ENCODE results near the gene GRAP2. TPM values are rescaled to one million over a fixed set of nuclear protein-coding genes. Genes with fewer than 3 reads are reported as not detected.

GRAP2 gene
- polyA plus RNA-seq, 1 donor (not counting 4 experiments of a cell fraction or from before 2014, with no cell fraction given): not detected

DNA sequence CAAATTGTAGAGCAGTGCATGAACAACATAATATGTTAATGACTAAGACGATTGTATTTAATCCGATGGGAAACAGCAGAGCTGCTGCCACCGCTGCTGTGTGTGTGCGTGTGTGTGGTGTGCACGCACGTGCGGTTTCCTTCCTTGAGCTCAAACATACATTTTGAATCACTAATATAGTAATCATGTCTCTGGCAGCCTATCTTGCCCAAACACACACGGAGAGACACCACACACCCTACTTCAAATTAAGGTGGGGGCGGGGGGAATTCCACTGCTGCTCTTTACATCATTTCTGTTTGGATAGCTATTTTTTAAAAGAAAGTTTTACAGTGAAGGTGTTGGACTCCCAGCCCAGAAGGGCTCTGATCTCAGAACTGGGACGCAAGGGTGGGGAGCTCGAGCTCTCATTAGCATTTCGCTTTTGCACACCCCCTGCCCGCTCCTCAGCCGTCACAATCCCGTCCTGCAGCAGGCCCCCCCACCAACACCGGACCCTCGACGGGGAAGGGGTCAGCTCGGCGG is 93.2 kb downstream of the GRAP2 start:
- peaks cover 39% of the 10 kb centered on the region for H3K4me1 ChIP-seq (ENCODE audit: control insufficient read depth, extremely low read depth, insufficient read depth, low read length)
- H3K79me2 ChIP-seq (ENCODE audit: control insufficient read depth, insufficient read depth, low read length): peaks cover 40% of the 10 kb centered on the region
- peak overlapping the region; percentile 19 to 31 (median 23) for H3K4me3 ChIP-seq (ENCODE audit: control insufficient read depth in 2 of 3, extremely low read depth in 1 of 3, insufficient read depth in 2 of 3, low read depth in 1 of 3, low read length in 3 of 3)
- H3K27ac ChIP-seq (ENCODE audit: control insufficient read depth, insufficient read depth, low read length): peak overlapping the region; percentile 64
- H3K9me3 ChIP-seq (ENCODE audit: control insufficient read depth, low read depth, low read length): no peaks in the 10 kb centered on the region
- H4K20me1 ChIP-seq (ENCODE audit: control insufficient read depth, extremely low read depth, insufficient read depth, low read length): peaks cover 7% of the 10 kb centered on the region
- peaks cover 4% of the 10 kb centered on the region for H3K9me1 ChIP-seq (ENCODE audit: control insufficient read depth, extremely low read depth, insufficient read depth, low read length)
- DNase-seq (ENCODE audit: low read depth, low spot score): no peak
- no peak overlapping the region for H2AFZ ChIP-seq (ENCODE audit: control insufficient read depth, low read length)
- H3K9ac ChIP-seq (ENCODE audit: control insufficient read depth, extremely low read depth, insufficient read depth, low read length): peak overlapping the region; percentile 92
- peaks cover under 1 to 15% of the 10 kb centered on the region in 2 experiments for H3K36me3 ChIP-seq (ENCODE audit: control insufficient read depth in 2 of 2, extremely low read depth in 1 of 2, insufficient read depth in 2 of 2, low read length in 2 of 2)
- H3K27me3 ChIP-seq (ENCODE audit: control insufficient read depth, extremely low read depth, insufficient read depth, low read length): no peaks in the 10 kb centered on the region
- dilution Hi-C loops (cut with MboI; ENCODE audit: extremely low pct_ligation_motif_present, low sequenced_read_pairs): no loop called here
- TF ChIP-seq EZH2 (IDR thresholded peaks at IDR 0.05; ENCODE audit: low read length): no peak
- TF ChIP-seq, protein P1, sequence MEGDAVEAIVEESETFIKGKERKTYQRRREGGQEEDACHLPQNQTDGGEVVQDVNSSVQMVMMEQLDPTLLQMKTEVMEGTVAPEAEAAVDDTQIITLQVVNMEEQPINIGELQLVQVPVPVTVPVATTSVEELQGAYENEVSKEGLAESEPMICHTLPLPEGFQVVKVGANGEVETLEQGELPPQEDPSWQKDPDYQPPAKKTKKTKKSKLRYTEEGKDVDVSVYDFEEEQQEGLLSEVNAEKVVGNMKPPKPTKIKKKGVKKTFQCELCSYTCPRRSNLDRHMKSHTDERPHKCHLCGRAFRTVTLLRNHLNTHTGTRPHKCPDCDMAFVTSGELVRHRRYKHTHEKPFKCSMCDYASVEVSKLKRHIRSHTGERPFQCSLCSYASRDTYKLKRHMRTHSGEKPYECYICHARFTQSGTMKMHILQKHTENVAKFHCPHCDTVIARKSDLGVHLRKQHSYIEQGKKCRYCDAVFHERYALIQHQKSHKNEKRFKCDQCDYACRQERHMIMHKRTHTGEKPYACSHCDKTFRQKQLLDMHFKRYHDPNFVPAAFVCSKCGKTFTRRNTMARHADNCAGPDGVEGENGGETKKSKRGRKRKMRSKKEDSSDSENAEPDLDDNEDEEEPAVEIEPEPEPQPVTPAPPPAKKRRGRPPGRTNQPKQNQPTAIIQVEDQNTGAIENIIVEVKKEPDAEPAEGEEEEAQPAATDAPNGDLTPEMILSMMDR (optimal IDR thresholded peaks at IDR 0.05 in 1 of 3, IDR thresholded peaks at IDR 0.05 in 1 of 3, conservative IDR thresholded peaks at IDR 0.05 in 1 of 3; ENCODE audit: extremely low read depth in 1 of 3, insufficient read depth in 2 of 3, low read length in 3 of 3): no peak
- peak; percentile 61 for FAIRE-seq
- H3K4me2 ChIP-seq (ENCODE audit: control insufficient read depth, extremely low read depth, insufficient read depth, low read depth, low read length): peak overlapping the region; percentile 70

GRCh38 chr22:39994566-39995392 is 93.9 kb downstream of the GRAP2 start, which contains the start of gene FAM83F:
FAM83F (plus strand) TSS chr22:39994954; CDS start chr22:39995043, 89 bp downstream.
- H3K4me1 ChIP-seq (ENCODE audit: control insufficient read depth, extremely low read depth, insufficient read depth, low read length): peaks cover 46% of the 10 kb centered on the region
- H3K4me2 ChIP-seq (ENCODE audit: control insufficient read depth, extremely low read depth, insufficient read depth, low read depth, low read length): peak within 1 kb of the TSS; percentile 98
- no peaks in the 10 kb centered on the region for H3K27me3 ChIP-seq (ENCODE audit: control insufficient read depth, extremely low read depth, insufficient read depth, low read length)
- peak within 1 kb of the TSS; percentile 68 to 90 (median 80) for H3K4me3 ChIP-seq (ENCODE audit: control insufficient read depth in 2 of 3, extremely low read depth in 1 of 3, insufficient read depth in 2 of 3, low read depth in 1 of 3, low read length in 3 of 3)
- H3K9ac ChIP-seq (ENCODE audit: control insufficient read depth, extremely low read depth, insufficient read depth, low read length): peak within 1 kb of the TSS; percentile 92
- peaks cover 10% of the 10 kb centered on the region for H3K9me1 ChIP-seq (ENCODE audit: control insufficient read depth, extremely low read depth, insufficient read depth, low read length)
- peak within 1 kb of the TSS; percentile 5 for H2AFZ ChIP-seq (ENCODE audit: control insufficient read depth, low read length)
- DNase-seq (ENCODE audit: low read depth, low spot score) (no peak), FAIRE-seq (no peak)
- dilution Hi-C loops (cut with MboI; ENCODE audit: extremely low pct_ligation_motif_present, low sequenced_read_pairs): no loop called here
- H3K9me3 ChIP-seq (ENCODE audit: control insufficient read depth, low read depth, low read length): no peaks in the 10 kb centered on the region
- TF ChIP-seq, protein P1 (optimal IDR thresholded peaks at IDR 0.05 in 1 of 3, IDR thresholded peaks at IDR 0.05 in 1 of 3, conservative IDR thresholded peaks at IDR 0.05 in 1 of 3; ENCODE audit: extremely low read depth in 1 of 3, insufficient read depth in 2 of 3, low read length in 3 of 3): no peak
- no peak for TF ChIP-seq EZH2 (IDR thresholded peaks at IDR 0.05; ENCODE audit: low read length)
- H3K27ac ChIP-seq (ENCODE audit: control insufficient read depth, insufficient read depth, low read length): peak within 1 kb of the TSS; percentile 85
- H3K79me2 ChIP-seq (ENCODE audit: control insufficient read depth, insufficient read depth, low read length): peaks cover 47% of the 10 kb centered on the region
- H4K20me1 ChIP-seq (ENCODE audit: control insufficient read depth, extremely low read depth, insufficient read depth, low read length): peaks cover 10% of the 10 kb centered on the region
- peaks cover 3 to 21% of the 10 kb centered on the region in 2 experiments for H3K36me3 ChIP-seq (ENCODE audit: control insufficient read depth in 2 of 2, extremely low read depth in 1 of 2, insufficient read depth in 2 of 2, low read length in 2 of 2)

Measured in keratinocyte (primary cell).